IMR-90 (cell line): ENCODE results near the gene SORCS1. TPM values are rescaled to one million over a fixed set of nuclear protein-coding genes. Genes with fewer than 3 reads are reported as not detected.

Source experiments
- ATAC-seq: fragments of 200-7000 bp; cut with Tn5 transposase; 2 replicates; pipeline ENCODE4 v1.9.1; 2020; ENCODE audit warnings: low read depth, mild to moderate bottlenecking, moderate library complexity
- BruUV-seq: library from RNA; stranded (reverse); fragments of 400-500 nt; replicated peaks from 2 replicates; lab custom pipeline; 2021; lab: Mats Ljungman, UMichigan
- CTCF ChIA-PET: fragments of 300-600 bp; formaldehyde crosslinking; extraction: SDS; loops from one replicate; lab custom pipeline; 2021; ENCODE audit warnings: antibody characterized with exemption; lab: Yijun Ruan, JAX
- POLR2A ChIA-PET: fragments of 300-600 bp; sonication (Branson Sonifier 250); formaldehyde crosslinking; loops from one replicate; lab custom pipeline; 2022; ENCODE audit warnings: antibody characterized with exemption; ENCODE audit not compliant: unreplicated experiment; lab: Charles Lee
- DNase-seq: peaks from one replicate; pipeline ENCODE4 v3.0.0; 2013
- H2AFZ ChIP-seq: replicated peaks from 2 replicates; pipeline ENCODE3; 2013; ENCODE audit warnings: low read length, mild to moderate bottlenecking; ENCODE audit not compliant: poor library complexity
- H2AK5ac ChIP-seq: 2 replicates; pipeline ENCODE4 v1.6.1; 2013; ENCODE audit warnings: low read depth, low read length, inconsistent platforms
- H2AK9ac ChIP-seq: replicated peaks from 2 replicates; pipeline ENCODE3; 2013; ENCODE audit warnings: mild to moderate bottlenecking, low read depth, low read length, moderate library complexity; ENCODE audit not compliant: poor library complexity
- H2BK120ac ChIP-seq: 2 replicates; pipeline ENCODE4 v1.6.1; 2013; ENCODE audit warnings: low read depth, low read length, inconsistent platforms
- H2BK15ac ChIP-seq: 3 replicates; pipeline ENCODE4 v1.6.1; 2013; ENCODE audit warnings: low read depth, low read length, inconsistent platforms
- H2BK20ac ChIP-seq: 2 replicates; pipeline ENCODE4 v1.6.1; 2013; ENCODE audit warnings: low read depth, mild to moderate bottlenecking, inconsistent platforms, low read length, moderate library complexity
- H2BK5ac ChIP-seq: 2 replicates; pipeline ENCODE4 v1.6.1; 2013; ENCODE audit warnings: mild to moderate bottlenecking, low read depth, low read length, inconsistent platforms; ENCODE audit not compliant: poor library complexity, severe bottlenecking
- H3K14ac ChIP-seq: replicated peaks from 2 replicates; pipeline ENCODE4 v1.6.1; 2013; ENCODE audit warnings: low read depth, low read length, inconsistent platforms
- H3K18ac ChIP-seq: 2 replicates; pipeline ENCODE4 v1.6.1; 2013; ENCODE audit warnings: low read depth, low read length, control low read depth
- H3K23ac ChIP-seq: 2 replicates; pipeline ENCODE4 v1.6.1; 2013; ENCODE audit warnings: low read depth, low read length, inconsistent platforms
- H3K27ac ChIP-seq: 2 replicates; pipeline ENCODE4 v1.5.1; 2013; ENCODE audit warnings: mild to moderate bottlenecking, control low read depth, low read length; ENCODE audit not compliant: insufficient read depth
- H3K27me3 ChIP-seq: 2 replicates; pipeline ENCODE4 v1.6.1; 2013; ENCODE audit warnings: low read length; ENCODE audit not compliant: control insufficient read depth, insufficient read depth
- H3K36me3 ChIP-seq: 2 replicates; pipeline ENCODE4 v1.6.1; 2013; ENCODE audit warnings: low read length, mixed read lengths; ENCODE audit not compliant: control insufficient read depth, insufficient read depth
- H3K4ac ChIP-seq: 2 replicates; pipeline ENCODE4 v1.6.1; 2013; ENCODE audit warnings: low read depth, low read length, inconsistent platforms
- H3K4me1 ChIP-seq: 2 replicates; pipeline ENCODE4 v1.6.1; 2013; ENCODE audit warnings: low read length, mixed read lengths; ENCODE audit not compliant: control insufficient read depth, insufficient read depth
- H3K4me2 ChIP-seq: 2 replicates; pipeline ENCODE4 v1.6.1; 2013; ENCODE audit warnings: low read depth, mild to moderate bottlenecking, control low read depth, low read length, moderate library complexity
- H3K4me3 ChIP-seq: 2 replicates; pipeline ENCODE4 v1.5.1; 2013; ENCODE audit warnings: low read depth, mild to moderate bottlenecking, control low read depth, low read length, moderate library complexity; ENCODE audit not compliant: insufficient read depth
- H3K56ac ChIP-seq: 2 replicates; pipeline ENCODE4 v1.6.1; 2013; ENCODE audit warnings: low read length, inconsistent platforms; ENCODE audit not compliant: insufficient read depth; ENCODE audit errors: extremely low read depth
- H3K79me1 ChIP-seq, 2 experiments: 2 replicates each; pipeline ENCODE4 v1.6.1; 2013; ENCODE audit warnings: low read length in 2 of 2, inconsistent platforms in 1 of 2, low read depth in 1 of 2
- H3K9ac ChIP-seq: 2 replicates; pipeline ENCODE4 v1.6.1; 2013; ENCODE audit warnings: low read depth, low read length, control low read depth
- H3K9me1 ChIP-seq: 2 replicates; pipeline ENCODE4 v1.6.1; 2013; ENCODE audit warnings: low read length, inconsistent platforms; ENCODE audit not compliant: insufficient read depth
- H3K9me3 ChIP-seq: 2 replicates; pipeline ENCODE4 v1.6.1; 2013; ENCODE audit warnings: low read length; ENCODE audit not compliant: control insufficient read depth, insufficient read depth
- H4K20me1 ChIP-seq: 2 replicates; pipeline ENCODE4 v1.6.1; 2013; ENCODE audit warnings: low read length, inconsistent platforms; ENCODE audit not compliant: insufficient read depth
- H4K5ac ChIP-seq: 2 replicates; pipeline ENCODE4 v1.6.1; 2013; ENCODE audit warnings: mild to moderate bottlenecking, low read depth, low read length, control low read depth
- H4K8ac ChIP-seq, 2 experiments: 2 replicates each; pipeline ENCODE4 v1.6.1; 2013; ENCODE audit warnings: low read depth in 2 of 2, low read length in 2 of 2, control low read depth in 1 of 2, inconsistent platforms in 1 of 2
- H4K91ac ChIP-seq: 2 replicates; pipeline ENCODE4 v1.6.1; 2013; ENCODE audit warnings: low read depth, low read length, inconsistent platforms; ENCODE audit not compliant: insufficient read depth
- BHLHE40 ChIP-seq: fragments of 150-350 bp; IDR thresholded peaks from 2 replicates; pipeline ENCODE4 v1.6.1; 2016; ENCODE audit warnings: mild to moderate bottlenecking, low read depth, low read length
- CEBPB ChIP-seq: IDR thresholded peaks from 2 replicates; pipeline ENCODE4 v1.6.1; 2012; ENCODE audit warnings: low read depth, low read length, improper control_type of control experiment
- CHD1 ChIP-seq: IDR thresholded peaks from 2 replicates; pipeline ENCODE4 v1.6.1; 2012; ENCODE audit warnings: low read depth, low read length, improper control_type of control experiment
- FOS ChIP-seq: fragments of 150-350 bp; IDR thresholded peaks from 2 replicates; pipeline ENCODE4 v1.6.1; 2016; ENCODE audit warnings: low read depth, low read length
- MAFK ChIP-seq: IDR thresholded peaks from 2 replicates; pipeline ENCODE4 v1.6.1; 2012; ENCODE audit warnings: low read depth, low read length, improper control_type of control experiment
- MAZ ChIP-seq: IDR thresholded peaks from 2 replicates; pipeline ENCODE4 v1.6.1; 2012; ENCODE audit warnings: low read depth, mild to moderate bottlenecking, low read length, improper control_type of control experiment, moderate library complexity, borderline replicate concordance
- MXI1 ChIP-seq: IDR thresholded peaks from 2 replicates; pipeline ENCODE4 v1.6.1; 2012; ENCODE audit warnings: low read depth, mild to moderate bottlenecking, low read length, moderate library complexity, borderline replicate concordance
- NFE2L2 ChIP-seq: fragments of 150-350 bp; IDR thresholded peaks from 2 replicates; pipeline ENCODE4 v1.6.1; 2016; ENCODE audit warnings: low read depth, mild to moderate bottlenecking, low read length
- POLR2A ChIP-seq: IDR thresholded peaks from 2 replicates; pipeline ENCODE4 v1.6.1; 2012; ENCODE audit warnings: mild to moderate bottlenecking, low read depth, low read length
- RAD21 ChIP-seq: IDR thresholded peaks from 2 replicates; pipeline ENCODE4 v1.6.1; 2012; ENCODE audit warnings: low read length, improper control_type of control experiment
- RCOR1 ChIP-seq: IDR thresholded peaks from 2 replicates; pipeline ENCODE4 v1.6.1; 2012; ENCODE audit warnings: mild to moderate bottlenecking, low read length, improper control_type of control experiment; ENCODE audit not compliant: insufficient replicate concordance
- RFX5 ChIP-seq: IDR thresholded peaks from 2 replicates; pipeline ENCODE4 v1.8.0; 2012; ENCODE audit warnings: low read depth, mild to moderate bottlenecking, low read length, moderate library complexity
- SMC3 ChIP-seq: fragments of 150-350 bp; IDR thresholded peaks from 2 replicates; pipeline ENCODE4 v1.6.1; 2016; ENCODE audit warnings: low read depth, mild to moderate bottlenecking, antibody characterized with exemption, low read length, moderate library complexity
- WGBS, 2 experiments: methylation state at CpG; one replicate each; pipeline versions ENCODE4 v1.1.5 to v1.1.7; 2013; ENCODE audit warnings: missing lambda C conversion rate in 2 of 2; ENCODE audit not compliant: insufficient read length in 1 of 2; ENCODE audit errors: extremely low coverage in 2 of 2; 5-methylcytosine and 5-hydroxymethylcytosine counted together
- dilution Hi-C: fragments of 300-500 bp; cut with HindIII; formaldehyde crosslinking; loops from one replicate; pipeline ENCODE4 v1.14.3; 2018; ENCODE audit warnings: low sequenced_read_pairs; ENCODE audit not compliant: unreplicated experiment
- in situ Hi-C: fragments of 300-500 bp; cut with MboI; formaldehyde crosslinking; loops from 3 replicates; pipeline ENCODE4 v1.14.3; 2019; ENCODE audit warnings: low sequenced_read_pairs, inconsistent platforms, mixed read lengths
- intact Hi-C: fragments of 100-400 bp; cut with micrococcal nuclease; formaldehyde crosslinking; loops from 2 replicates; pipeline ENCODE4 v1.10.0; 2022
- polyA plus RNA-seq, 3 experiments: library from polyadenylated mRNA; depleted of rRNA; stranded (reverse); fragments of >200 nt; gene quantifications; 2 replicates each; pipeline ENCODE4 v1.2.3, GENCODE V29; 2012; ENCODE audit warnings: low replicate concordance in 1 of 3
- total RNA-seq: library from RNA; depleted of rRNA; stranded (reverse); fragments of >200 nt; gene quantifications from 2 replicates; pipeline ENCODE4 v1.2.3, GENCODE V29; 2012
- TF ChIP-seq, protein P1 (sequence below): fragments of 150-350 bp; IDR thresholded peaks from 2 replicates; pipeline ENCODE4 v1.6.1; 2016; ENCODE audit warnings: low read depth, mild to moderate bottlenecking, low read length, moderate library complexity, borderline replicate concordance
- TF ChIP-seq, protein P2 (sequence below): fragments of 150-350 bp; IDR thresholded peaks from 2 replicates; pipeline ENCODE4 v1.6.1; 2017; ENCODE audit warnings: mild to moderate bottlenecking, antibody characterized with exemption, low read length, low read depth
- TF ChIP-seq, protein P3 (sequence below): conservative IDR thresholded peaks from 2 replicates; pipeline ENCODE4 v1.5.1; 2012; ENCODE audit warnings: mild to moderate bottlenecking, low read depth, low read length, improper control_type of control experiment

The SORCS1 gene
- total and polyA plus RNA-seq, 2 of the 4 experiments (the other 2 are of a cell fraction): under 0.01 TPM; not detected in 1

DNA sequence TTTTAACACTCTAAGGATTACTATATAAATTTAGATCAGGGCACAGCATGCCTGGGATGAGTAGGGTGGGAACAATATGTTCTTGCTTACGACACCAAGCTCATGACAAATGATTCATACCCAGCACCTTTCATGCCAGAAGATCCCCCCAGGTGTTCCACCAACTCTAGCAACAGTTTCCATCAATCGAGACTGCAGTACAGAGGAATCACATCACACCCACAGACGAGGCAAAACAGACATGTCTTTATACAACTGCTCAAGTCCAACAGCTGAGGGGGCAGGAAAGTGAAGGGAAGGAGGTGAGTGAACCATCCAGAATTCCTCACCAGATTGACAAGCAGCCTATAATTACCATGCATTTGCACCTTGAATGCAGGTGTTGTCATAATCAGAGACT is 3.6 kb downstream of the SORCS1 start:
- Histone ChIP-seq H3K14ac (no peak overlapping the region), H2BK20ac (no peak overlapping the region), H3K4me3 (no peak overlapping the region), H3K27me3 (no peaks in the 10 kb centered on the region), H2BK15ac (no peak overlapping the region), H3K4ac (no peak overlapping the region), H3K18ac (no peak overlapping the region), H4K91ac (no peak overlapping the region), H2BK120ac (no peak overlapping the region), H3K9me1 (no peaks in the 10 kb centered on the region), H2AK9ac (no peak overlapping the region), H2AK5ac (no peak overlapping the region), H3K79me1 (no peaks in the 10 kb centered on the region), H3K36me3 (no peaks in the 10 kb centered on the region), H3K56ac (no peak overlapping the region), H2BK5ac (no peak overlapping the region), H3K9ac (no peak overlapping the region), H4K5ac (no peak overlapping the region), H3K9me3 (peaks cover 17% of the 10 kb centered on the region), H2AFZ (no peak overlapping the region), H3K23ac (no peak overlapping the region), H4K20me1 (no peaks in the 10 kb centered on the region), H3K4me2 (no peak overlapping the region), H3K27ac (no peak overlapping the region), H4K8ac (no peak overlapping the region), H3K4me1 (no peaks in the 10 kb centered on the region)
- ChIA-PET POLR2A (no interaction called here), CTCF (no interaction called here)
- dilution Hi-C loops: no loop called here
- BruUV-seq: no TSS peak
- intact Hi-C loops: no loop called here
- in situ Hi-C loops: no loop called here
- no peak for ATAC-seq
- no peak for DNase-seq
- WGBS, 2 experiments: no CpG with 5 or more reads among the region's 3 CpGs
- no peak for TF ChIP-seq MAZ
- no peak for TF ChIP-seq FOS
- TF ChIP-seq, protein P1, sequence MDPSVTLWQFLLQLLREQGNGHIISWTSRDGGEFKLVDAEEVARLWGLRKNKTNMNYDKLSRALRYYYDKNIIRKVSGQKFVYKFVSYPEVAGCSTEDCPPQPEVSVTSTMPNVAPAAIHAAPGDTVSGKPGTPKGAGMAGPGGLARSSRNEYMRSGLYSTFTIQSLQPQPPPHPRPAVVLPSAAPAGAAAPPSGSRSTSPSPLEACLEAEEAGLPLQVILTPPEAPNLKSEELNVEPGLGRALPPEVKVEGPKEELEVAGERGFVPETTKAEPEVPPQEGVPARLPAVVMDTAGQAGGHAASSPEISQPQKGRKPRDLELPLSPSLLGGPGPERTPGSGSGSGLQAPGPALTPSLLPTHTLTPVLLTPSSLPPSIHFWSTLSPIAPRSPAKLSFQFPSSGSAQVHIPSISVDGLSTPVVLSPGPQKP: no peak
- no peak for TF ChIP-seq RFX5
- TF ChIP-seq, protein P2, sequence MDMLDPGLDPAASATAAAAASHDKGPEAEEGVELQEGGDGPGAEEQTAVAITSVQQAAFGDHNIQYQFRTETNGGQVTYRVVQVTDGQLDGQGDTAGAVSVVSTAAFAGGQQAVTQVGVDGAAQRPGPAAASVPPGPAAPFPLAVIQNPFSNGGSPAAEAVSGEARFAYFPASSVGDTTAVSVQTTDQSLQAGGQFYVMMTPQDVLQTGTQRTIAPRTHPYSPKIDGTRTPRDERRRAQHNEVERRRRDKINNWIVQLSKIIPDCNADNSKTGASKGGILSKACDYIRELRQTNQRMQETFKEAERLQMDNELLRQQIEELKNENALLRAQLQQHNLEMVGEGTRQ: no peak
- TF ChIP-seq MAFK: no peak
- TF ChIP-seq MXI1: no peak
- TF ChIP-seq BHLHE40: no peak
- no peak for TF ChIP-seq RCOR1
- TF ChIP-seq, protein P3, sequence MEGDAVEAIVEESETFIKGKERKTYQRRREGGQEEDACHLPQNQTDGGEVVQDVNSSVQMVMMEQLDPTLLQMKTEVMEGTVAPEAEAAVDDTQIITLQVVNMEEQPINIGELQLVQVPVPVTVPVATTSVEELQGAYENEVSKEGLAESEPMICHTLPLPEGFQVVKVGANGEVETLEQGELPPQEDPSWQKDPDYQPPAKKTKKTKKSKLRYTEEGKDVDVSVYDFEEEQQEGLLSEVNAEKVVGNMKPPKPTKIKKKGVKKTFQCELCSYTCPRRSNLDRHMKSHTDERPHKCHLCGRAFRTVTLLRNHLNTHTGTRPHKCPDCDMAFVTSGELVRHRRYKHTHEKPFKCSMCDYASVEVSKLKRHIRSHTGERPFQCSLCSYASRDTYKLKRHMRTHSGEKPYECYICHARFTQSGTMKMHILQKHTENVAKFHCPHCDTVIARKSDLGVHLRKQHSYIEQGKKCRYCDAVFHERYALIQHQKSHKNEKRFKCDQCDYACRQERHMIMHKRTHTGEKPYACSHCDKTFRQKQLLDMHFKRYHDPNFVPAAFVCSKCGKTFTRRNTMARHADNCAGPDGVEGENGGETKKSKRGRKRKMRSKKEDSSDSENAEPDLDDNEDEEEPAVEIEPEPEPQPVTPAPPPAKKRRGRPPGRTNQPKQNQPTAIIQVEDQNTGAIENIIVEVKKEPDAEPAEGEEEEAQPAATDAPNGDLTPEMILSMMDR: no peak
- no peak for TF ChIP-seq CEBPB
- no peak for TF ChIP-seq POLR2A
- TF ChIP-seq NFE2L2: no peak
- no peak for TF ChIP-seq CHD1
- no peak for TF ChIP-seq RAD21
- TF ChIP-seq SMC3: no peak
